OCI-LY3 (cell line): ENCODE data around the gene EEF2KMT.
"Not testable (repeated sequence)": the region's sequence is repeated elsewhere in the genome, so short reads cannot be mapped to it uniquely, and the experiment has no call there.

Experiments used
- H2AFZ ChIP-seq: fragments of 200-600, 300-600 bp; shearing (Covaris generic); 2 replicates; pipeline ENCODE4 v1.6.0; 2014; ENCODE audit warnings: antibody characterized with exemption, low read depth, low read length
- H3K27ac ChIP-seq: fragments of 200-600, 300-600 bp; sonication (generic); 2 replicates; pipeline ENCODE4 v1.5.1; 2014; ENCODE audit warnings: mild to moderate bottlenecking, low read length, moderate library complexity, mixed read lengths
- H3K27me3 ChIP-seq: fragments of 200-600, 300-600 bp; sonication (generic); 2 replicates; pipeline ENCODE4 v1.6.1; 2014; ENCODE audit warnings: low read depth, low read length, mixed read lengths
- H3K36me3 ChIP-seq: fragments of 200-600, 300-600 bp; sonication (generic); replicated peaks from 2 replicates; pipeline ENCODE3; 2014; ENCODE audit warnings: low read depth, low read length, mixed read lengths
- H3K4me1 ChIP-seq: fragments of 300-600, 200-600 bp; sonication (generic); 2 replicates; pipeline ENCODE4 v1.6.1; 2014; ENCODE audit warnings: low read length, mixed read lengths
- H3K4me2 ChIP-seq: fragments of 200-600, 300-600 bp; sonication (generic); 2 replicates; pipeline ENCODE4 v1.6.1; 2014; ENCODE audit warnings: low read length, mixed read lengths
- H3K4me3 ChIP-seq: fragments of 300-600, 200-600 bp; sonication (generic); 2 replicates; pipeline ENCODE4 v1.5.1; 2014; ENCODE audit warnings: antibody characterized with exemption, mild to moderate bottlenecking, low read length, moderate library complexity
- H3K79me2 ChIP-seq: fragments of 300-600, 200-600 bp; shearing (Covaris generic); 2 replicates; pipeline ENCODE4 v1.6.1; 2014; ENCODE audit warnings: mild to moderate bottlenecking, low read length, mixed read lengths
- H3K9ac ChIP-seq: fragments of 300-600, 200-600 bp; shearing (Covaris generic); 2 replicates; pipeline ENCODE4 v1.6.0; 2014; ENCODE audit warnings: mild to moderate bottlenecking, low read length, moderate library complexity
- H3K9me3 ChIP-seq: fragments of 200-600, 300-600 bp; shearing (Covaris generic); 2 replicates; pipeline ENCODE4 v1.6.1; 2014; ENCODE audit warnings: low read length, mixed read lengths; ENCODE audit not compliant: insufficient read depth
- H4K20me1 ChIP-seq: fragments of 200-600, 300-600 bp; sonication (generic); 2 replicates; pipeline ENCODE4 v1.6.1; 2016; ENCODE audit warnings: low read length, mixed read lengths; ENCODE audit not compliant: insufficient read depth
- EZH2phosphoT487 ChIP-seq: fragments of 200-600 bp; shearing (Covaris generic); IDR thresholded peaks from 2 replicates; pipeline ENCODE4 v1.6.1; 2018; ENCODE audit warnings: antibody characterized with exemption, mixed run types, low read depth
- TF ChIP-seq, protein P1 (sequence below): fragments of 200-600, 300-600 bp; sonication (generic); IDR thresholded peaks from 2 replicates; pipeline ENCODE4 v1.5.1; 2014; ENCODE audit warnings: antibody characterized with exemption, low read length, low read depth

EEF2KMT gene

DNA sequence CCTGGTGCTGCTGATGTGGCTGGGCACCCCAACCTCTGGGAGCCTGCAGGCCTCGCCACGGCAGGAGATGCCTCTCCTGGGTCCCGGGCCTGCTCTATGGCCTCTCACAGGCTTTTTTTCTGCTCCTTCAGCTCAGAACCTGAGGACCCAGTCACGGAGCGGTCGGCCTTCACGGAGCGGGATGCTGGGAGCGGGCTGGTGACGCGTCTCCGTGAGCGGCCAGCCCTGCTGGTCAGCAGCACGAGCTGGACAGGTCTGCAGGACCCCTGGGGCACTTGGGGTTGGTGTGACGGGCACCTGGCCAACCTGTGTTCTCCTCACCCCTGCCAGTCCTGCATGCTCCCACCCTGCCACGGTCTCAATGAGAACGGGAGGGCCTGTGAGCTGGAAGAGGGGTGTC, 19.0 kb downstream of the EEF2KMT start:
- H3K9me3 ChIP-seq = no peaks in the 10 kb centered on the region
- H2AFZ ChIP-seq = no peak overlapping the region
- no peak overlapping the region for H3K4me3 ChIP-seq
- no peak for TF ChIP-seq EZH2phosphoT487
- TF ChIP-seq, protein P1, sequence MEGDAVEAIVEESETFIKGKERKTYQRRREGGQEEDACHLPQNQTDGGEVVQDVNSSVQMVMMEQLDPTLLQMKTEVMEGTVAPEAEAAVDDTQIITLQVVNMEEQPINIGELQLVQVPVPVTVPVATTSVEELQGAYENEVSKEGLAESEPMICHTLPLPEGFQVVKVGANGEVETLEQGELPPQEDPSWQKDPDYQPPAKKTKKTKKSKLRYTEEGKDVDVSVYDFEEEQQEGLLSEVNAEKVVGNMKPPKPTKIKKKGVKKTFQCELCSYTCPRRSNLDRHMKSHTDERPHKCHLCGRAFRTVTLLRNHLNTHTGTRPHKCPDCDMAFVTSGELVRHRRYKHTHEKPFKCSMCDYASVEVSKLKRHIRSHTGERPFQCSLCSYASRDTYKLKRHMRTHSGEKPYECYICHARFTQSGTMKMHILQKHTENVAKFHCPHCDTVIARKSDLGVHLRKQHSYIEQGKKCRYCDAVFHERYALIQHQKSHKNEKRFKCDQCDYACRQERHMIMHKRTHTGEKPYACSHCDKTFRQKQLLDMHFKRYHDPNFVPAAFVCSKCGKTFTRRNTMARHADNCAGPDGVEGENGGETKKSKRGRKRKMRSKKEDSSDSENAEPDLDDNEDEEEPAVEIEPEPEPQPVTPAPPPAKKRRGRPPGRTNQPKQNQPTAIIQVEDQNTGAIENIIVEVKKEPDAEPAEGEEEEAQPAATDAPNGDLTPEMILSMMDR = no peak
- H3K36me3 ChIP-seq = peaks cover 8% of the 10 kb centered on the region
- no peaks in the 10 kb centered on the region for H3K4me1 ChIP-seq
- no peak overlapping the region for H3K27ac ChIP-seq
- no peaks in the 10 kb centered on the region for H4K20me1 ChIP-seq
- no peaks in the 10 kb centered on the region for H3K27me3 ChIP-seq
- H3K79me2 ChIP-seq = peaks cover 3% of the 10 kb centered on the region
- no peak overlapping the region for H3K9ac ChIP-seq
- no peak overlapping the region for H3K4me2 ChIP-seq

DNA sequence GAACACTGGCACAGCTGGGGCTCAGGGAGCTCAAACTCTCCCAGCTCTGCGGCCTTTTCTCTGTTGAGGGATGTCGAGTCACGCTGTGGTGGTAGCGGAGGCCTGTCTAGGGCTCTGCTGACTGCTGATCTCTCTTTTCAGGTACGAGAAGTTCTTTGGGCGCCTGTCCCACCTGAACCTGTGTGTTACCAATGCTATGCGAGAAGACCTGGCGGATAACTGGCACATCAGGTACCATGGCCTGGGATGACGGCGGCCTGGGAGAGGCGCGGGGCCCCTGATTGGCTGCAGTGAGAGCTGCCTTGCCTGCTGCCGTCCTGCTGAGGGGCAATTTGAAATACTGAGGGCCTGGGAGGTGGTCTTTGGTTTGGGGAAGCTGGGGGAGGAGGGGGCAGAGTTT, 20.3 kb downstream of the EEF2KMT start:
- no peak overlapping the region for H3K4me2 ChIP-seq
- H3K79me2 ChIP-seq = peaks cover 15% of the 10 kb centered on the region
- H3K9ac ChIP-seq = no peak overlapping the region
- no peaks in the 10 kb centered on the region for H3K27me3 ChIP-seq
- no peaks in the 10 kb centered on the region for H3K9me3 ChIP-seq
- no peaks in the 10 kb centered on the region for H4K20me1 ChIP-seq
- no peak for TF ChIP-seq EZH2phosphoT487
- TF ChIP-seq, protein P1 = no peak
- peaks cover 7% of the 10 kb centered on the region for H3K4me1 ChIP-seq
- no peak overlapping the region for H2AFZ ChIP-seq
- no peak overlapping the region for H3K4me3 ChIP-seq
- peaks cover 8% of the 10 kb centered on the region for H3K36me3 ChIP-seq
- H3K27ac ChIP-seq = no peak overlapping the region

- peaks cover 21% of the 10 kb centered on the region for H3K79me2 ChIP-seq
- H2AFZ ChIP-seq = no peak overlapping the region
- no peaks in the 10 kb centered on the region for H3K9me3 ChIP-seq
- no peak overlapping the region for H3K4me3 ChIP-seq
- peaks cover 8% of the 10 kb centered on the region for H3K36me3 ChIP-seq
- H3K27ac ChIP-seq = no peak overlapping the region
- no peaks in the 10 kb centered on the region for H3K27me3 ChIP-seq
- H3K9ac ChIP-seq = no peak overlapping the region
- TF ChIP-seq, protein P1 = no peak
- TF ChIP-seq EZH2phosphoT487 = no peak
- no peak overlapping the region for H3K4me2 ChIP-seq
- peaks cover 14% of the 10 kb centered on the region for H3K4me1 ChIP-seq
- no peaks in the 10 kb centered on the region for H4K20me1 ChIP-seq
Measured at GRCh38 chr16:5075637-5076036, 22.0 kb downstream of the EEF2KMT start.

DNA sequence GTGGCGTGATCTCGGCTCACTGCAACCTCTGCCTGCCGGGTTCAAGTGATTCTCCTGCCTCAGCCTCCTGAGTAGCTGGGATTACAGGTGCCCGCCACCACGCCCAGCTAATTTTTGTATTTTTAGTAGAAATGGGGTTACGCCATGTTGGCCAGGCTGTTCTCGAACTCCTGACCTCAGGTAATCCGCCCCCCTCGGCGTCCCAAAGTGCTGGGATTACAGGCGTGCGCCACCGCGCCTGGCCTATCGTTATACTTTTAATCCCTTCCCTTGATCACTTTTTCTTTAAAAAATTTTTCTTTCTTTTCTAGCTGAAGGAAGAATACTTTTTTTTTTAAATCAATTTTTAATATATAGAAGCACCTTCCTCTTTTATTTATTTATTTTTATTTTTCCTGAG, 23.8 kb downstream of the EEF2KMT start:
- Histone ChIP-seq H3K4me1 (peaks cover 14% of the 10 kb centered on the region), H3K79me2 (peaks cover 21% of the 10 kb centered on the region)
- H4K20me1 ChIP-seq, H3K4me3 ChIP-seq, H3K27me3 ChIP-seq, H3K9me3 ChIP-seq, H2AFZ ChIP-seq, H3K4me2 ChIP-seq, H3K27ac ChIP-seq, H3K36me3 ChIP-seq, H3K9ac ChIP-seq: not testable (repeated sequence)

GRCh38 chr16:5073279-5073629, 24.3 kb downstream of the EEF2KMT start:
- H3K36me3 ChIP-seq = peaks cover 8% of the 10 kb centered on the region
- H3K9ac ChIP-seq = no peak overlapping the region
- no peak overlapping the region for H3K27ac ChIP-seq
- H3K27me3 ChIP-seq = no peaks in the 10 kb centered on the region
- no peak overlapping the region for H3K4me2 ChIP-seq
- H3K9me3 ChIP-seq = no peaks in the 10 kb centered on the region
- no peaks in the 10 kb centered on the region for H4K20me1 ChIP-seq
- TF ChIP-seq EZH2phosphoT487 = no peak
- TF ChIP-seq, protein P1 = no peak
- peaks cover 21% of the 10 kb centered on the region for H3K79me2 ChIP-seq
- H2AFZ ChIP-seq = no peak overlapping the region
- no peak overlapping the region for H3K4me3 ChIP-seq
- H3K4me1 ChIP-seq = peaks cover 14% of the 10 kb centered on the region
